CD8-positive, alpha-beta memory T cell (primary cell): Measurements from ENCODE around the gene MSMB. TPM values are rescaled to one million over a fixed set of nuclear protein-coding genes. Genes with fewer than 3 reads are reported as not detected.

Experiments used
- CTCF ChIA-PET: fragments of 350-600 bp; sonication (Branson Sonifier 250); formaldehyde crosslinking; loops from one replicate; lab custom pipeline; 2021; ENCODE audit warnings: antibody characterized with exemption; lab: Charles Lee
- POLR2A ChIA-PET: fragments of 350-600 bp; sonication (Branson Sonifier 250); formaldehyde crosslinking; loops from one replicate; lab custom pipeline; 2021; ENCODE audit warnings: antibody characterized with exemption; lab: Charles Lee
- DNase-seq, 5 donors: peaks; one replicate each; pipeline versions ENCODE4 v3.0.0 to v3.0.0-alpha.2; 2020 to 2022; ENCODE audit warnings: mixed read lengths in 1 of 5
- H3K27ac ChIP-seq: one replicate; pipeline ENCODE4 v1.7.0; 2013; ENCODE audit warnings: low read depth, mild to moderate bottlenecking, low read length, moderate library complexity
- H3K27me3 ChIP-seq: 2 replicates; pipeline ENCODE4 v1.7.0; 2013; ENCODE audit warnings: low read length, mild to moderate bottlenecking; ENCODE audit not compliant: insufficient read depth, poor library complexity, severe bottlenecking
- H3K36me3 ChIP-seq: 2 replicates; pipeline ENCODE4 v1.7.0; 2013; ENCODE audit warnings: mild to moderate bottlenecking, low read length, moderate library complexity; ENCODE audit not compliant: insufficient read depth
- H3K4me1 ChIP-seq: 2 replicates; pipeline ENCODE4 v1.7.0; 2013; ENCODE audit warnings: mild to moderate bottlenecking, low read length, moderate library complexity; ENCODE audit not compliant: insufficient read depth
- H3K4me3 ChIP-seq: 2 replicates; pipeline ENCODE4 v1.7.0; 2013; ENCODE audit warnings: mild to moderate bottlenecking, low read length
- H3K9me3 ChIP-seq: 2 replicates; pipeline ENCODE4 v1.7.0; 2013; ENCODE audit warnings: mild to moderate bottlenecking, low read length
- H3K27ac Mint-ChIP-seq, 8 donors: one replicate each; pipeline ENCODE4 v1.8.0; 2020 to 2021; ENCODE audit warnings: mixed read lengths in 8 of 8, mild to moderate bottlenecking in 6 of 8, inconsistent platforms in 3 of 8, moderate library complexity in 3 of 8
- H3K27me3 Mint-ChIP-seq, 2 donors: one replicate each; pipeline ENCODE4 v1.8.0; 2020 to 2021; ENCODE audit warnings: mixed read lengths in 2 of 2, mild to moderate bottlenecking in 1 of 2, moderate library complexity in 1 of 2
- H3K36me3 Mint-ChIP-seq, 3 donors: one replicate each; pipeline ENCODE4 v1.8.0; 2020 to 2021; ENCODE audit warnings: mixed read lengths in 3 of 3, inconsistent platforms in 1 of 3, mild to moderate bottlenecking in 1 of 3
- H3K4me1 Mint-ChIP-seq, 3 donors: one replicate each; pipeline ENCODE4 v1.8.0; 2020 to 2021; ENCODE audit warnings: mixed read lengths in 3 of 3, inconsistent platforms in 1 of 3, mild to moderate bottlenecking in 1 of 3
- H3K4me3 Mint-ChIP-seq, 7 donors: one replicate each; pipeline ENCODE4 v1.8.0; 2020 to 2021; ENCODE audit warnings: mixed read lengths in 7 of 7, mild to moderate bottlenecking in 6 of 7, moderate library complexity in 4 of 7, inconsistent platforms in 2 of 7
- H3K9me3 Mint-ChIP-seq, 5 donors: one replicate each; pipeline ENCODE4 v1.8.0; 2020 to 2022; ENCODE audit warnings: mixed read lengths in 5 of 5, mild to moderate bottlenecking in 3 of 5, moderate library complexity in 2 of 5, inconsistent platforms in 1 of 5
- polyA plus RNA-seq: library from polyadenylated mRNA; unstranded; fragments of 300-500 nt; fragmentation: Illumina TruSeq; gene quantifications from one replicate; pipeline ENCODE4 v1.2.3, GENCODE V29; 2021
- total RNA-seq, 2 experiments: library from RNA; stranded (reverse); gene quantifications; one replicate each; pipeline ENCODE4 v1.2.3, GENCODE V29; 2021

The MSMB gene
- total and polyA plus RNA-seq, 3 experiments from 2014 or later = not detected

DNA sequence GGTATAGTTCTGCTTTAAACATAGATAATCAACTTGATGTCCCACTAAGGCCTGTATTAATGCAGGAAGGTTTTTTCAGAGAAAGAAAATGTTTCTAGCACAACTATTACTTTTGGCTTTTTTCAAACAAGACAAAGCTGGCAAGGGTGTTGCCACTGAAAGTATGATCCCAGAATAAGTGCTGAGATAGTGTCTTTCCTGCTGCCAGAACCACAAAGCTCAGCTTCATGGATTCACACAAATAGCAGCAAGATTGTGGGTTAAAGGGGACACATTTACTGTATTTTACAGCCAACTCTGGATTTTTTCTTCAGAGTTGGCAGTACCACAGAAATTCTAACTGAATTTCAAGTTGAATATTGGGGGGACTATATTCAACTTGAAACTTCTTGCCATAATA, 20.0 kb downstream of the MSMB start:
- peaks cover 62% of the 10 kb centered on the region for H3K4me1 ChIP-seq

DNA sequence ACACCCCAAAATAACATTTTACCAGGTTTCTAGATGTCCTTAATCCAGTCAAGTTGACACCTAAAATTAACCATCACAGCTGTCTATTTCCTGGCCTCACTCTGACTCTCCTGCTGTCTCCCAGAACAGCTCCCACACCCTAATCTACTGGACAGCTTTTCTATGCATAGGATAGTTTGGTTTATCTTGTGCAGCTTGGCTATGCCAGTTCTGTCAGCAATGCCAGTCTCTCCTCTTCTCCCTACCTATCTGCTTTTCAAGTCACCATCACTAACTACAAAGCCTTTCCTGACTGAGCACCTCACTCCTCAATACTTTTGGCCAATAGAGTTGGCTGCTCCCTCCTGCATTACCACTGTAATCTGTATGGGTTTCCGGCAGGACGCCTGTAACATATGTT, 20.7 kb downstream of the MSMB start:
- no peaks in the 10 kb centered on the region for H3K36me3 ChIP-seq
- peak overlapping the region in 7 of 8 donors; percentile 22 to 94 (median 67) for H3K27ac Mint-ChIP-seq
- peaks cover 81 to 95% (median 95%) of the 10 kb centered on the region in 3 donors for H3K4me1 Mint-ChIP-seq
- H3K9me3 Mint-ChIP-seq = no peaks in the 10 kb centered on the region
- peaks cover 64% of the 10 kb centered on the region for H3K4me1 ChIP-seq
- no peaks in the 10 kb centered on the region for H3K9me3 ChIP-seq
- no peak for DNase-seq
- CTCF ChIA-PET = no interaction called here
- no peaks in the 10 kb centered on the region for H3K27me3 ChIP-seq
- peaks cover 0 to 26% (median 4%) of the 10 kb centered on the region in 3 donors for H3K36me3 Mint-ChIP-seq
- no peak overlapping the region for H3K4me3 ChIP-seq
- POLR2A ChIA-PET = no interaction called here
- peak overlapping the region in 6 of 7 donors; percentile 6 to 52 (median 34) for H3K4me3 Mint-ChIP-seq
- no peak overlapping the region for H3K27ac ChIP-seq
- no peaks in the 10 kb centered on the region for H3K27me3 Mint-ChIP-seq

More for the DNA sequence above, 20.0 kb downstream of the MSMB start:
- H3K27ac ChIP-seq = no peak overlapping the region
- no peaks in the 10 kb centered on the region for H3K9me3 Mint-ChIP-seq
- POLR2A ChIA-PET = no interaction called here
- H3K27me3 Mint-ChIP-seq = no peaks in the 10 kb centered on the region
- peaks cover 80 to 94% (median 93%) of the 10 kb centered on the region in 3 donors for H3K4me1 Mint-ChIP-seq
- no peaks in the 10 kb centered on the region for H3K27me3 ChIP-seq
- CTCF ChIA-PET = interaction anchor here (1.0 kb wide), 1 partner anchor 12 kb away, joined by 3 read pairs; no protein-coding TSS in a partner anchor
- no peaks in the 10 kb centered on the region for H3K36me3 ChIP-seq
- H3K36me3 Mint-ChIP-seq = peaks cover 0 to 28% (median 4%) of the 10 kb centered on the region in 3 donors
- H3K4me3 ChIP-seq = no peak overlapping the region
- peak overlapping the region in 1 of 7 donors; percentile 12 for H3K4me3 Mint-ChIP-seq
- no peaks in the 10 kb centered on the region for H3K9me3 ChIP-seq
- H3K27ac Mint-ChIP-seq = no peak overlapping the region
- DNase-seq = no peak

DNA sequence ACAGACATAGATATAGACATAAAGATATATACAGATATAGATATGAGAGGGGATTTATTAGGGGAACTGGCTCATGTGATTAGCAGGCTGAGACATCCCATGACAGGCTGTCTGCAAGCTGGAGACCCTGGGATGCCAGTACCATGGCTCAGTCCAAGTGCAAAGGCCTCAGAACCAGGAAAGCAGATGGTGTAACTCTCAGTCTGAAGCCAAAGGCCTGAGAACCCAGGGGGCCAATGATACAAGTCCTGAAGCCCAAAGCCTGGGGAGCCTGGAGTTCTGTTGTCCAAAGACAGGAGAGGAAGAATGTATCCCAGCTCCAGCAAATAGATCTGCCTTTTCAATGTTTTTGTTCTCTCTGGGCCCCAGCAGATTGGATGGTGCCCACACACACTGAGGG, 21.1 kb downstream of the MSMB start:
- Histone ChIP-seq H3K27me3 (no peaks in the 10 kb centered on the region), H3K36me3 (no peaks in the 10 kb centered on the region), H3K4me3 (no peak overlapping the region), H3K27ac (no peak overlapping the region), H3K9me3 (no peaks in the 10 kb centered on the region), H3K4me1 (peaks cover 69% of the 10 kb centered on the region)
- ChIA-PET POLR2A (no interaction called here), CTCF (no interaction called here)
- Mint-ChIP-seq H3K36me3 (peaks cover 0 to 22% (median 4%) of the 10 kb centered on the region in 3 donors), H3K4me3 (peak overlapping the region in 4 of 7 donors; percentile 6 to 81 (median 40)), H3K27ac (peak overlapping the region in 7 of 8 donors; percentile 2 to 94 (median 67)), H3K4me1 (peaks cover 85 to 99% (median 98%) of the 10 kb centered on the region in 3 donors), H3K27me3 (no peaks in the 10 kb centered on the region), H3K9me3 (no peaks in the 10 kb centered on the region)
- no peak for DNase-seq

DNA sequence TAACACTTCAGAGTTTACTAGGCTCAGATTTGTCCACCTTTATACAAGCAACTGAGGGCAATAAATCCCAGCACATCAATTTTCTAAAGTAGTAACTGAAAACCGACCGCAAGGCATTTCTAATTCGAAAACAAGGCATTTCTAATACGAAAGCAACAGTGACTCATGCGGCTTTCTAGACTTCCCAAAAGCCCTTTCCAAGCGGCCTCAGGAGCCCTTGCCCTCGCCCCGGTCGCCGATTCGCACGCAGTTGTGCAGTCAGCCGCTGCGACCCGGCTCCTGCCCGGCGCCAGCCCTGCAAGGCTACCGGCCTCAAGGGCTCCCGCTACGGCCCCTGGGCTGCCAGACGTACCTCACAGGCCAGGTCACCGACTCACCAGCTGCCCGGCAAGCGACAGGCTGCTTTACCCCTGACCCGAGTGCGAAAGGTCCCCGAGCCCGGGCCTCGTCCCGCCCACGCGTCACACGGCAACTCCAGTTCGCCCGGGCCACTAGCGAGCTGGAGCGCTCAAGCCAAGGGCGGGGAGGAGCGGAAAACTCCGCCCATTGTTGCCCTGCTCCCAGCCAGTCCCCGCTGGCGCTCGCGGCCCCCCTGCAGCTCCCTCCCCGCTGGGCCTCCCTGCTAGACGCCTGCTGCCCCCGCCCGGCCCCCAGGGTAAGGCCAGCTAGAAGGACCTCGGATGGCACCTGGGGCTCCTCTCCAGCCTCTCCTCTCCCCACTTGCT, 22.9 kb downstream of the MSMB start:
- Mint-ChIP-seq H3K27ac (peak overlapping the region; percentile 27 to 97 (median 78)), H3K36me3 (peaks cover 0 to 24% (median 4%) of the 10 kb centered on the region in 3 donors), H3K27me3 (no peaks in the 10 kb centered on the region), H3K9me3 (no peaks in the 10 kb centered on the region), H3K4me1 (peaks cover 83 to 98% (median 98%) of the 10 kb centered on the region in 3 donors), H3K4me3 (peak overlapping the region; percentile 70 to 93 (median 81))
- ChIA-PET POLR2A (interaction anchor here (0.9 kb wide), 1 partner anchor 69 kb away, joined by 3 read pairs; no protein-coding TSS in a partner anchor), CTCF (no interaction called here)
- H3K36me3 ChIP-seq = no peaks in the 10 kb centered on the region
- H3K4me3 ChIP-seq = peak overlapping the region; percentile 42
- no peaks in the 10 kb centered on the region for H3K27me3 ChIP-seq
- no peaks in the 10 kb centered on the region for H3K9me3 ChIP-seq
- peak overlapping the region; percentile 48 for H3K27ac ChIP-seq
- H3K4me1 ChIP-seq = peaks cover 69% of the 10 kb centered on the region
- DNase-seq = peak; percentile 74 to 84 (median 77)

DNA sequence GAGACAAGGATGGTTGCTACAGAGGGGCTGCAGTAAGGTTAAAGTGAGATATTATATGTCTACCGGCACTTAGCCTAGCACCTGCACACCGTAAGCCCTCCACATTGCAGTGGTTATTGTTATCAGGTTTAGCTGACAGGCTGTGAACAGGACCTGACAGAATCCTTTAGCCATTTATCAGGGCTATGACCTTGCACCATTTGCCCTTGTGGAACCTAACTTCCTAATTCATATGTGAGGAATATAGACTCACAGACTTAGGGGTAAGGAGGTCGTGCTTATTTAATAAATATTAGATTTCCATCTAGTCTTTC, 25.8 kb downstream of the MSMB start:
- H3K4me1 ChIP-seq = peaks cover 51% of the 10 kb centered on the region
- H3K27ac ChIP-seq = no peak overlapping the region
- CTCF ChIA-PET = interaction anchor here (1.6 kb wide), 1 partner anchor 9 kb away, joined by 5 read pairs; the partner anchor contains the start of gene NCOA4
- H3K9me3 ChIP-seq = no peaks in the 10 kb centered on the region
- Mint-ChIP-seq H3K27ac (peak overlapping the region in 4 of 8 donors; percentile 17 to 78 (median 60)), H3K27me3 (no peaks in the 10 kb centered on the region), H3K9me3 (no peaks in the 10 kb centered on the region), H3K4me1 (peaks cover 70 to 93% (median 93%) of the 10 kb centered on the region in 3 donors), H3K36me3 (peaks cover 0 to 27% (median 2%) of the 10 kb centered on the region in 3 donors), H3K4me3 (peak overlapping the region in 2 of 7 donors; percentile 26 to 78)
- no peak for DNase-seq
- peaks cover 8% of the 10 kb centered on the region for H3K36me3 ChIP-seq
- no peak overlapping the region for H3K4me3 ChIP-seq
- POLR2A ChIA-PET = interaction anchor here (0.6 kb wide), 1 partner anchor 540 kb away, joined by 5 read pairs; no protein-coding TSS in a partner anchor
- no peaks in the 10 kb centered on the region for H3K27me3 ChIP-seq

DNA sequence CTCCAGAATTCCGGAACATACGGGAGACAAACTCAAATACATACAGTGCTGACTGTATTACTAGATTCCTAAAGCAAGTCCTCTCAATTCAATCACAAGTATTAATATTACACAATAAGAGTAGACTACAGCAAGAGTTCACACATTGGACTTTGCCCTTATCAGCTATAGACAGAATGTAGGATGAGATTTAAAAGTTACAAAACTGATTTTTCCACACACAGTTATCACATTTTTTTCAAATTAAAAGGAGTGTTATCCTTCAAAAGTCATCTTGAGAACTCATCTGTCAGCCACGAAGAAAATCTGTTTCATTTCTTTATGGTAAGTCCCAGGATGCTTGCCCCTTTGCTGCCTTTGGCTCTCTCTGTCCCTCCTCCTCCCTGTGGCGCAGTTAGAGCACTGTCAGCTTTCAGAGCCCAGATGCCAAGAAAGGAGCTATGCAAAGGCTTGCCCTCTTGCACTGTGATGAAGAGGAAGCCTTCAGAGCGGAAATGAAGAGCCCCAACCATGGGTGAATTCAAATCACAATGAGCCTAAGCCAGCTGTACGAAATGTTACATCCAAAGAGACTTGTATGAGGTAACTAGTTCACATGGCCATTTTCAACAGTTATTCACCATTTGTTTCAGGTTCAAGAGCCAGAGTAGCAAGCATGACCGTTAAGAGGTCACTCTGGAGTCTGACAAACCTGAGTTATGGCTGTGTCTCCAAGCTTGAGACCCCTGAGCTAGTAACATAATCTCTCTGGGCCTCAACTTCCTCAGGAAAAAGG, 26.3 kb downstream of the MSMB start:
- Histone ChIP-seq H3K4me3 (no peak overlapping the region), H3K9me3 (no peaks in the 10 kb centered on the region), H3K4me1 (peaks cover 46% of the 10 kb centered on the region), H3K27ac (no peak overlapping the region), H3K27me3 (no peaks in the 10 kb centered on the region), H3K36me3 (peaks cover 14% of the 10 kb centered on the region)
- peak in 1 of 5 donors; percentile 25 for DNase-seq
- H3K36me3 Mint-ChIP-seq = peaks cover 1 to 32% (median 3%) of the 10 kb centered on the region in 3 donors
- peaks cover 64 to 91% (median 87%) of the 10 kb centered on the region in 3 donors for H3K4me1 Mint-ChIP-seq
- ChIA-PET POLR2A (interaction anchor here (0.6 kb wide), 2 partner anchors 540 to 1152 kb away, joined by 4 to 5 read pairs; no protein-coding TSS in a partner anchor), CTCF (interaction anchor here (1.6 kb wide), 1 partner anchor 10 kb away, joined by 5 read pairs; the partner anchor contains the start of gene NCOA4)
- peak overlapping the region in 6 of 7 donors; percentile 17 to 78 (median 40) for H3K4me3 Mint-ChIP-seq
- no peaks in the 10 kb centered on the region for H3K27me3 Mint-ChIP-seq
- no peaks in the 10 kb centered on the region for H3K9me3 Mint-ChIP-seq
- peak overlapping the region; percentile 54 to 88 (median 66) for H3K27ac Mint-ChIP-seq

DNA sequence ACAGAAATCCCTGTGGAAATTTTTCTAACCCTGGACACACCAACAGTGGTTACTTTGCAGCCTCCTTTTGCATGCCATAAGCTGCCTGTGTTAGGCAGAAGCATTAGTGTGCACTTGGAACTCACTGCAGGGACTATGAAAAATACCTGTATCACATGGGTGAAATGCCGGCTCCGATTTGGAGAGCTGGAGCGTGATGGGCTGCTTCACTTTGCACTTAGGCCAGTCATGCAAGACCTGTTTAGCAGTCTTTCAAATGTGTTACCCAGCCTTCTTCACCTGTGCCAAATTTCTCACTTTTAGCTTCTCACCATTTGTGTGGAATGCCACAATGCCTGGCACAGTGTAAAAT, 26.9 kb downstream of the MSMB start:
- H3K4me1 ChIP-seq = peaks cover 41% of the 10 kb centered on the region
- ChIA-PET POLR2A (interaction anchor here (0.6 kb wide), 1 partner anchor 1152 kb away, joined by 4 read pairs; no protein-coding TSS in a partner anchor), CTCF (interaction anchor here (1.6 kb wide), 1 partner anchor 10 kb away, joined by 5 read pairs; the partner anchor contains the start of gene NCOA4)
- no peak for DNase-seq
- H3K27me3 ChIP-seq = no peaks in the 10 kb centered on the region
- peak overlapping the region in 1 of 7 donors; percentile 57 for H3K4me3 Mint-ChIP-seq
- H3K9me3 Mint-ChIP-seq = no peaks in the 10 kb centered on the region
- no peak overlapping the region for H3K27ac ChIP-seq
- H3K36me3 ChIP-seq = peaks cover 20% of the 10 kb centered on the region
- no peak overlapping the region for H3K4me3 ChIP-seq
- H3K4me1 Mint-ChIP-seq = peaks cover 58 to 89% (median 81%) of the 10 kb centered on the region in 3 donors
- H3K27me3 Mint-ChIP-seq = no peaks in the 10 kb centered on the region
- H3K36me3 Mint-ChIP-seq = peaks cover 5 to 38% (median 6%) of the 10 kb centered on the region in 3 donors
- H3K9me3 ChIP-seq = no peaks in the 10 kb centered on the region
- peak overlapping the region in 5 of 8 donors; percentile 23 to 88 (median 62) for H3K27ac Mint-ChIP-seq
